ENCODE results near the gene ADCK1. TPM values are rescaled to one million over a fixed set of nuclear protein-coding genes. Genes with fewer than 3 reads are reported as not detected.

ADCK1 gene
- total RNA-seq, 1 experiment from 2014 or later: 12.2 TPM

DNA sequence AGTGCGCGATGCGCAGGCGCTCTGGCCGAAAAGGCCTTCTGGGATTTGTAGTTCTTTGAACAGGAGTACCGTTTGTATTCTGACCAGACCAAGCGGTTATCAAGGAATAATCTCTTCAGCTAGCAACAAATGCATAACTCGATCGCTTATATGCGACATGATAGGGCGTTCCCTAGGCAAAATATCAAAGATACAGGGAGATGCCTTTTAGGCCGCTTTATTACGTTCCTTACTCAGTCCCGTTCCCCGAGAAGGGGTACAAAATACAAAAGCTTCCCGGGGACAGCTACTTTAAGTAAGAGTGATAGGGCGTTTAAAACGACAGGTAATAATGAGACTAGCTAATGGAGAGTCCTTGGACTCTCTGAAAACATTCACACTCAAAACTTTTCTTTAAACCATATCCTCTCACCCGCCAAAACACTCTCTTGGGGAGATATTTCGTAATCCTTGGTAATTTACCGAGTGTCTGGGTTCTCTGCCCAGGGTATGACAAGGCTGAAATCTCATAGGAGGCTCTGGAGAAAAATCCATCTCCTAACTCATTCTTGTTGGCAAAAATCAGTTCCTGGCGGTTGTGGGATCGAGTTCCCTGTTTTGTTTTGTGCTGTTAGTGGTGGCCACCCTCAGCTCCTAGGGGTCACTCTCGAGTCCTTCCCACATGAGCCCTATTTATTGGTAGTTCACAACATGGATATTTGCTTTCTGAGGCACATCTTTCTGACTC is 38.5 kb upstream of the ADCK1 start:
- H3K27ac ChIP-seq (ENCODE audit: insufficient read length, low read depth, low read length): no peak overlapping the region
- H4K8ac ChIP-seq (replicated peaks; ENCODE audit: insufficient read length, low read depth, low read length): no peak overlapping the region
- no peak overlapping the region for H3K23ac ChIP-seq (ENCODE audit: insufficient read length, low read depth, low read length)
- H3K9ac ChIP-seq (ENCODE audit: extremely low read depth, insufficient read length, low read length): peak overlapping the region; percentile 34
- H3K36me3 Mint-ChIP-seq (ENCODE audit: insufficient read depth in 1 of 3, low read depth in 3 of 3): peaks cover 6 to 17% (median 8%) of the 10 kb centered on the region in 3 experiments; a peak in 6 of 7 replicates
- H3T11ph ChIP-seq (ENCODE audit: low read length): no peak overlapping the region
- H2BK120ac ChIP-seq (ENCODE audit: low read depth, low read length, poor library complexity, severe bottlenecking): no peak overlapping the region
- peak; percentile 64 for DNase-seq
- H2AK5ac ChIP-seq (ENCODE audit: insufficient read length, low read length): no peak overlapping the region
- peak overlapping the region; percentile 97 to 98 for H3K4me3 Mint-ChIP-seq
- peak overlapping the region; percentile 77 to 99 (median 78) for H3K27ac Mint-ChIP-seq
- H3K27me3 ChIP-seq (ENCODE audit: insufficient read depth, low read length): 0 out of 2 replicates have a peak, but pooled peaks cover 2% of the 10 kb centered on the region
- H3K9me3 Mint-ChIP-seq: no peaks in the 10 kb centered on the region
- WGBS (ENCODE audit: extremely low coverage, insufficient read length, low lambda C conversion rate): no CpG with 5 or more reads among the region's 24 CpGs
- H2BK12ac ChIP-seq (ENCODE audit: insufficient read length, low read depth, low read length): no peak overlapping the region
- no peak overlapping the region for H3K4ac ChIP-seq (ENCODE audit: low read depth, low read length)
- H2BK5ac ChIP-seq (ENCODE audit: insufficient read length, low read length): no peak overlapping the region
- H4K5ac ChIP-seq (ENCODE audit: insufficient read length, low read depth, low read length): no peak overlapping the region
- H3K23me2 ChIP-seq (ENCODE audit: insufficient read length, low read depth, low read length, poor library complexity, severe bottlenecking): peaks cover 7% of the 10 kb centered on the region
- no peak overlapping the region for H3K18ac ChIP-seq (ENCODE audit: insufficient read length, low read depth, low read length)
- peaks cover 4% of the 10 kb centered on the region; the same call in 1 of the 2 replicates for H3K79me2 ChIP-seq (ENCODE audit: insufficient read depth, low read length)
- peak; percentile 51; the same call in 2 of the 3 replicates for TF ChIP-seq CTCF (conservative IDR thresholded peaks at IDR 0.05)
- no peak overlapping the region for H2BK15ac ChIP-seq (ENCODE audit: low read depth, low read length)
- H3K79me1 ChIP-seq (ENCODE audit: insufficient read depth, low read depth, low read length, poor library complexity, severe bottlenecking): peaks cover 6% of the 10 kb centered on the region
- no peak overlapping the region for H2BK20ac ChIP-seq (ENCODE audit: low read depth, low read length, poor library complexity, severe bottlenecking)
- H3K4me2 ChIP-seq (ENCODE audit: insufficient read depth, insufficient read length, low read length): peak overlapping the region; percentile 84
- peak overlapping the region; percentile 35 for H2AFZ ChIP-seq (ENCODE audit: low read length)
- peaks cover 30 to 35% of the 10 kb centered on the region in 2 experiments for H3K4me1 Mint-ChIP-seq
- H3K9me3 ChIP-seq (ENCODE audit: control insufficient read depth, low read depth, low read length): no peaks in the 10 kb centered on the region
- no peak overlapping the region for H3K14ac ChIP-seq (ENCODE audit: insufficient read depth, low read length)
- no peak overlapping the region for H3K56ac ChIP-seq (ENCODE audit: insufficient read length, low read depth, low read length)
- H4K91ac ChIP-seq (ENCODE audit: insufficient read length, low read depth, low read length): no peak overlapping the region
- no peaks in the 10 kb centered on the region for H4K20me1 ChIP-seq (ENCODE audit: control insufficient read depth, insufficient read depth, insufficient read length)
- no peaks in the 10 kb centered on the region; the same call in 1 of the 2 replicates for H3K27me3 Mint-ChIP-seq (ENCODE audit: low read depth)
- no peaks in the 10 kb centered on the region for H3K4me1 ChIP-seq (ENCODE audit: insufficient read depth, low read length)
